ENCODE data around the gene TIFAB.

TIFAB gene

DNA sequence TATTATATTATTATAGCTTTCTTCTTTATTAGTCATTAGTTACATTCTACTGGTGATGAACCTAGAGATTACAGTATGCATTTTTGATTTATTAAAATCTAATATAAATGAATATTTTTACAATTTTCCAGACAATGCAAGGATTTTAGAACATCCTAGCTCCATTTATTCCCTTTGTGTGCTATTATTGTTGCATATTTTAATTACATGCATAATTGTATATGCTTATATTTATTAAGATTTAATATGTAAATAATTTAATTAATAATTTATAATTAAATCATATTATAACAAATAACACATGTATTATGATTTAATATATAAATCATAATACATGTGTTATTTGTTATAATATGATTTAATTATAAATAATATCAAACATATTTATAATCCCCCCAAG lies 29.7 kb downstream of the TIFAB start:
- no peak for DNase-seq

- DNase-seq, result no peak
Measured at GRCh38 chr5:135417083-135417482, 35.1 kb downstream of the TIFAB start.

GRCh38 chr5:135405082-135405481 lies 47.1 kb downstream of the TIFAB start:
- DNase-seq, result no peak

DNA sequence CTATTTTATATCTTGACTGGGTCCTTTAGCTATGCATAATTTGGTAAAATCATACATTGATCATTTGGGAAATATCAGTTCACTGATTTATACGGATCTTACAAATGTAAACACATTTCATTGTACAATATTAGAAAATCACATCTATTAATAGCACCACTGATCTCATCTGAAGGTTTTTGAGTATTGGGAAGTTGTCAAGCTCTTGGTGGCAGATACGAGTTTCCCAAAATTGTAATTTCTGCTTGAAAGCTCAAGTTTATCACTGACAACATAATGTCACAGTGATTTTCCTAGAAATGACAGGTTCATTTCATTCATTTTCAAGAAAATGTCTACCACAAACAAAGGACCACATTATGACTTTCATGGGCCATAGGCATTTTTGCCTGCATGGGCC lies 50.1 kb downstream of the TIFAB start:
- DNase-seq, result no peak

DNA sequence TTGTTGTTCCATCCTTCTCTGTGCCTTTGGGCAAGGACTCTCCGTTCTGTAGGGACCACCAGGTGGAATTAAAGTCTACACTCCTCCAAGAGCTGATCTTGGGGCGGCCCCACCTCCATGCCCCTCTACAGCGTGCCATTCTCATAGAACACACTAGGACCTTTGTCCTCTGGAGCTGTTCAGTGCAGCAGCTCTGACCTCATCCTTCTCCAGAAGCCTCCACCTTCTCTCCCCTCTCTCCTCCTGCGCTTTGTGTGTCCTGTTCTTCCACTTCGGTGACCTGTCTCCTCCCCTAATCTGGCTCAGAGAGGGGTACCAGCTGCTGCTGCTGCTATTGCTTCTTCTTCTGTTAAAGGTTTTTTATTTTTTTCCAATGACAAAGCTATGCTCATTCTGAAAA lies 51.3 kb downstream of the TIFAB start:
- DNase-seq, result no peak

DNA sequence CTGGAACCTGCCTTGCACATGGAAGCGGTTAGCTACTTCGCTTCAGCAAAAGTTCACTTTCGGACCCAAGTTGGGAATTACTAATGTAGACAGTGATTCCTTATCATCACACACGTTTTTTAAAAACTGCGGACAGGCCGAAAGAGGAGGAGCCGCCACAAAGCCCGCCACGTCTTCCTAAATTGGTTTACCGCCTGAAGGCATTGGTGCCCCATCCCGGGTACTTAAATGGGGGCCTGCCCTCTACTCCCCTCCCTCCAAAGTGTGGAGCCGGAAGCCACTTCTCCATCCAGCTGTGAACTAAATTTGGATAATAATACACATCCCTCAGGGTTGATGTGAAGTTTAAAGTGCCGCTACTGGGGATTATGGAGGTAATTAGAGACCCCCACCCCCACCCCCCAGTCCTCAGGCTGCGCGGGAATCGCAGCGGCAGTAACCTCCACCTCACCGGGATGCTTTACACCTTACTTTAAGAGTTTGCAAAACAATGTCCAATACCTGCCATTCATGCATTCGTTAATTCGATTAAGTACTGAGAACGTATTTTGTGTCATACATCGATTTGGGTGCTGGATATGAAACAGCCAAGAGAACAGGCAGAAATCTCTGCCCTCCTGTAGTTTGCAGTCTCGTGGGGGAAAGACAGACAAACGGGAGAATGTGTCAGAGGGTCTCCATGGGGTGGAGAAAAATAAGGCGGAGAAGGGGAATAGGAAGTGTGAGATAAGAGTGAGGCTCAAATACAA lies 52.2 kb downstream of the TIFAB start:
- no peak for DNase-seq

GRCh38 chr5:135398855-135399793 lies 53.0 kb downstream of the TIFAB start, which contains the start of gene MACROH2A1:
Gene MACROH2A1 (minus strand): TSS chr5:135399231. CDS start chr5:135389093, 10,138 bp downstream.
- DNase-seq, result peak; percentile 83

GRCh38 chr5:135398160-135398854 lies 53.8 kb downstream of the TIFAB start:
- DNase-seq, result peak; percentile 87
